Panc1 (cell line): ENCODE measurements around the gene FLOT2. TPM values are rescaled to one million over a fixed set of nuclear protein-coding genes. Genes with fewer than 3 reads are reported as not detected.

Source experiments
- ATAC-seq: fragments of 200-7000 bp; cut with Tn5 transposase; 2 replicates; pipeline ENCODE4 v1.9.1; 2020; ENCODE audit warnings: mild to moderate bottlenecking, moderate library complexity
- BruUV-seq: library from RNA; stranded (reverse); fragments of 400-500 nt; replicated peaks from 2 replicates; lab custom pipeline; 2021; lab: Mats Ljungman, UMichigan
- CTCF ChIA-PET: fragments of 300-600 bp; sonication (Branson Sonifier 250); formaldehyde crosslinking; loops from one replicate; lab custom pipeline; 2022; ENCODE audit warnings: antibody characterized with exemption; lab: Charles Lee
- POLR2A ChIA-PET: fragments of 300-600 bp; sonication (Branson Sonifier 250); formaldehyde crosslinking; loops from one replicate; lab custom pipeline; 2022; ENCODE audit warnings: antibody characterized with exemption; lab: Charles Lee
- DNase-seq: peaks from one replicate; pipeline ENCODE4 v3.0.0-alpha.2; 2010; ENCODE audit warnings: low read depth, low spot score
- H3K27ac ChIP-seq: 2 replicates; pipeline ENCODE4 v1.5.1; 2011; ENCODE audit warnings: mild to moderate bottlenecking, low read length, inconsistent platforms
- H3K27me3 ChIP-seq: fragments of 200-500 bp; sonication (Bioruptor generic); 2 replicates; pipeline ENCODE4 v1.6.0; 2014; ENCODE audit warnings: low read length, inconsistent platforms; ENCODE audit not compliant: control insufficient read depth, insufficient read depth
- H3K36me3 ChIP-seq: fragments of 200-500 bp; sonication (Bioruptor generic); 2 replicates; pipeline ENCODE4 v1.5.1; 2014; ENCODE audit warnings: inconsistent platforms, mild to moderate bottlenecking, low read length, moderate library complexity; ENCODE audit not compliant: control insufficient read depth, insufficient read depth
- H3K4me1 ChIP-seq: 2 replicates; pipeline ENCODE4 v1.5.1; 2011; ENCODE audit warnings: inconsistent platforms, mild to moderate bottlenecking, low read length, moderate library complexity; ENCODE audit not compliant: control insufficient read depth, insufficient read depth
- H3K4me3 ChIP-seq, 2 experiments: 2 replicates each; pipeline ENCODE4 v1.5.1; 2011 to 2012; ENCODE audit warnings: low read depth in 2 of 2, low read length in 2 of 2, mild to moderate bottlenecking in 2 of 2, inconsistent platforms in 1 of 2, moderate library complexity in 1 of 2
- H3K9me3 ChIP-seq: fragments of 200-500 bp; sonication (Bioruptor generic); 2 replicates; pipeline ENCODE4 v1.5.1; 2014; ENCODE audit warnings: low read depth, mild to moderate bottlenecking, inconsistent platforms, low read length, moderate library complexity; ENCODE audit not compliant: control insufficient read depth, insufficient read depth
- CTCF ChIP-seq: fragments of 450-650 bp; IDR thresholded peaks from 2 replicates; pipeline ENCODE4 v1.5.1; 2017; ENCODE audit warnings: mild to moderate bottlenecking
- POLR2AphosphoS5 ChIP-seq: IDR thresholded peaks from 2 replicates; pipeline ENCODE4 v1.6.1; 2012; ENCODE audit warnings: mild to moderate bottlenecking, low read depth, low read length, moderate library complexity
- REST ChIP-seq, 2 experiments: IDR thresholded peaks; 2 replicates each; pipeline ENCODE4 v1.6.1; 2011 to 2012; ENCODE audit warnings: low read depth in 2 of 2, control low read depth in 1 of 2, low read length in 1 of 2, mild to moderate bottlenecking in 1 of 2, moderate library complexity in 1 of 2; ENCODE audit not compliant: insufficient read depth in 1 of 2
- SIN3A ChIP-seq: IDR thresholded peaks from 2 replicates; pipeline ENCODE4 v1.6.1; 2012; ENCODE audit warnings: low read depth, mild to moderate bottlenecking, low read length, moderate library complexity, borderline replicate concordance; ENCODE audit not compliant: insufficient read depth
- TCF7L2 ChIP-seq: IDR thresholded peaks from 2 replicates; pipeline ENCODE4 v1.6.1; 2011; ENCODE audit warnings: mild to moderate bottlenecking, low read depth, low read length, inconsistent platforms
- in situ Hi-C: cut with HindIII; loops from 2 replicates; pipeline ENCODE4 v1.10.0; 2016; ENCODE audit warnings: low sequenced_read_pairs, low pct_unique_long_range_greater_than_20kb
- intact Hi-C: fragments of 100-400 bp; cut with micrococcal nuclease; formaldehyde crosslinking; loops from one replicate; pipeline ENCODE4 v1.10.0; 2022; ENCODE audit not compliant: unreplicated experiment
- total RNA-seq: library from RNA; stranded (reverse); gene quantifications from one replicate; pipeline ENCODE4 v1.2.1, GENCODE V29; 2021; ENCODE audit not compliant: unreplicated experiment

The FLOT2 gene
- total RNA-seq, 1 experiment from 2014 or later = 110 TPM

- H3K27ac ChIP-seq = no peak overlapping the region
- no peaks in the 10 kb centered on the region for H3K9me3 ChIP-seq
- intact Hi-C loops (loop anchor here (10.0 kb wide), 2 partner anchors 56 to 176 kb away; partner anchors contain the start of genes FAM222B, NEK8 and TLCD1), in situ Hi-C loops (no loop called here)
- ChIA-PET CTCF (no interaction called here), POLR2A (interaction anchor here (0.5 kb wide), 1 partner anchor 155 kb away, joined by 14 read pairs; no protein-coding TSS in a partner anchor)
- BruUV-seq = no TSS peak
- no peaks in the 10 kb centered on the region; the same call in 1 of the 2 replicates for H3K36me3 ChIP-seq
- H3K4me3 ChIP-seq = no peak overlapping the region
- ATAC-seq = no peak
- H3K27me3 ChIP-seq = no peaks in the 10 kb centered on the region
- peaks cover 16% of the 10 kb centered on the region for H3K4me1 ChIP-seq
- no peak for TF ChIP-seq POLR2AphosphoS5
- TF ChIP-seq SIN3A = no peak
- TF ChIP-seq REST (IDR thresholded peaks at IDR 0.05; ENCODE audit: insufficient read depth in 1 of 2, low read depth in 2 of 2, low read length in 1 of 2) = no peak
- no peak for TF ChIP-seq TCF7L2
- no peak for TF ChIP-seq CTCF
- no peak for DNase-seq
Measured at GRCh38 chr17:28900986-28901726, 3.6 kb upstream of the FLOT2 start.

- in situ Hi-C loops = no loop called here
- no peak for ATAC-seq
Measured at GRCh38 chr17:28899212-28899815, 1.8 kb upstream of the FLOT2 start.

More at GRCh38 chr17:28899212-28899815, 1.8 kb upstream of the FLOT2 start:
- intact Hi-C loops = no loop called here
- no peaks in the 10 kb centered on the region for H3K27me3 ChIP-seq
- no peaks in the 10 kb centered on the region; the same call in 1 of the 2 replicates for H3K36me3 ChIP-seq
- CTCF ChIA-PET = interaction anchor here (0.7 kb wide), 1 partner anchor 10 kb away, joined by 3 read pairs; no protein-coding TSS in a partner anchor
- H3K9me3 ChIP-seq = no peaks in the 10 kb centered on the region
- H3K27ac ChIP-seq = no peak overlapping the region
- BruUV-seq = no TSS peak
- H3K4me3 ChIP-seq = no peak overlapping the region
- TF ChIP-seq REST (IDR thresholded peaks at IDR 0.05; ENCODE audit: insufficient read depth in 1 of 2, low read depth in 2 of 2, low read length in 1 of 2) (no peak), POLR2AphosphoS5 (no peak), CTCF (no peak), SIN3A (no peak)
- peaks cover 18% of the 10 kb centered on the region for H3K4me1 ChIP-seq
- DNase-seq = no peak
- POLR2A ChIA-PET = interaction anchor here (0.6 to 0.7 kb wide), 2 partner anchors 114 to 150 kb away, joined by 5 to 7 read pairs; no protein-coding TSS in a partner anchor
